ENCODE measurements around the gene RANBP17.
A peak's percentile ranks its signal among the peaks of the same experiment; 100 is the strongest.

The RANBP17 gene

DNA sequence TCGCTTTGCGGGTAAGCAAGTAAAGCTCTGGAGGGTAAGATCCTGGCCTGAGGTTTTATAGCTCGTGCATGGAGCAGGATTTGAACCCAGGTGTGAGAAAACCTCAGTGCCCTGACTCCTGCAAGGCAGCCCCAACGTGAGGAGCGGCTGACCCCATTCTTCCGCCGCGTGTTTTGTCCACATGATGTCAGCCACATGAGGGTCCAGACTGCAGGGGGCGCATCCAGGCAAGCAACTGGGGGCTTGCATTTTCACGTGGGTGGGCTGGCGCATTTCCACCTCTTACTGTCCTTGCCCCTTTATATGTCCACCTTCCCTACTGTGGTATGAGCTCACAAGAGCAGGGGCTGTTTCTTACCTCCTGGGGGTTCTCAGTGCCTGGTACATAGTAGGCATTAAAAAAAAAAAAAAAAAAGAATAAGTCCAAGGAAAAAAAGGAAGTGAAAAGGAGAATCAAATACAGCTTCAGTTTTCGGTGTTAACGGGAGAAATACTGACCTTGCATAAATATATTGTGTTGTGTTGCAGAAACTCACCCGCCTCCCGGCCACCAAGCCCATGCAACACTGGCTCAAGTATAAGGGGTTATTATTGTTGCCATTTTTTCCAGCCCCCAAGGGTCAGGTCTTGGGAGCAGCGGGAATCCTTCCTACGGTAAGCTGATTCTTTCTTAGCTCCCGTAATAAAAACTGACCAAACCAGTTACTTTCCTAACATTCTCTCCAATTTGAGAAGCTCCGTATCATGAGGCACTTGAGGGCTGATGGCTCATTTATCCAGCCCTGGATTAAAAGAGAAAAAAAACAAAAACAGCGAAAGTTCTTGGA is 462.2 kb downstream of the RANBP17 start:
- Histone ChIP-seq H3K4me1 (ENCODE audit: control insufficient read depth, insufficient read depth, low read length) (no peaks in the 10 kb centered on the region), H3K4me3 (ENCODE audit: low read depth, low read length) (no peak overlapping the region), H3K9me3 (ENCODE audit: control insufficient read depth, insufficient read depth, low read depth, low read length) (no peaks in the 10 kb centered on the region), H3K27ac (ENCODE audit: extremely low read depth, low read depth, low read length) (no peak overlapping the region), H3K36me3 (ENCODE audit: control insufficient read depth in 2 of 2, insufficient read depth in 1 of 2, low read length in 2 of 2) (no peaks in the 10 kb centered on the region)
- ChIA-PET CTCF (interaction anchor here (0.7 to 1.7 kb wide), 4 partner anchors 12 to 584 kb away, joined by 3 to 5 read pairs (median 4); no protein-coding TSS in a partner anchor), POLR2A (interaction anchor here (1.0 kb wide), 1 partner anchor 15 kb away, joined by 4 read pairs; the partner anchor contains the start of gene TLX3)
- TF ChIP-seq ZSCAN23 (tag by site-specific recombination; IDR thresholded peaks at IDR 0.05) (no peak), ZNF600 (tag by site-specific recombination; IDR thresholded peaks at IDR 0.05) (no peak), ZIC2 (tag by site-specific recombination; IDR thresholded peaks at IDR 0.05) (peak; percentile 80)

DNA sequence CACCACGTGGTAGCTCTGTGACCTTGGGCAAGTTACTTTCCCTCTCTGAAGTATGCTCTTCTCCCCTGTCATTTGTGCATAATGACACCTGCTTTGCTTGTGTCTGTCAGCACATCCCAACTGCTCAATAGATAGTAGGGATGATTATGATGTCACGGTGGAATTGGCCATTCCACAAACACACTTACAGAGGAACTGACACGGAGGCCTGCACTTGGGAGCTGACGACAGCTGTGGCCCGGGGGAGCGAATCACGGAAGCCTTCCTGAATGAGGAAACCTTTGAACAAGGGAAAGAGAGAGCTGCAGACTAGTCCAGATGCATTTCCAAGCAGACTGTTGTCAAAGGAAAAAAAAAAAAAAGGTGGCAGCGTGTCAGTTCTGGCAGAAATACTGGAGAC is 468.2 kb downstream of the RANBP17 start:
- CTCF ChIA-PET = interaction anchor here (0.5 to 1.5 kb wide), 5 partner anchors 12 to 691 kb away, joined by 3 to 4 read pairs (median 3); no protein-coding TSS in a partner anchor
- H3K36me3 ChIP-seq (ENCODE audit: control insufficient read depth in 2 of 2, insufficient read depth in 1 of 2, low read length in 2 of 2) = no peaks in the 10 kb centered on the region
- H3K9me3 ChIP-seq (ENCODE audit: control insufficient read depth, insufficient read depth, low read depth, low read length) = no peaks in the 10 kb centered on the region
- TF ChIP-seq ZNF324 (tag by site-specific recombination; IDR thresholded peaks at IDR 0.05) (no peak), ZNF514 (tag by site-specific recombination; IDR thresholded peaks at IDR 0.05) (no peak), ZBTB48 (tag by site-specific recombination; IDR thresholded peaks at IDR 0.05) (no peak)
- H3K4me1 ChIP-seq (ENCODE audit: control insufficient read depth, insufficient read depth, low read length) = no peaks in the 10 kb centered on the region
- POLR2A ChIA-PET = no interaction called here
- no peak overlapping the region for H3K27ac ChIP-seq (ENCODE audit: extremely low read depth, low read depth, low read length)
- H3K4me3 ChIP-seq (ENCODE audit: low read depth, low read length) = no peak overlapping the region

DNA sequence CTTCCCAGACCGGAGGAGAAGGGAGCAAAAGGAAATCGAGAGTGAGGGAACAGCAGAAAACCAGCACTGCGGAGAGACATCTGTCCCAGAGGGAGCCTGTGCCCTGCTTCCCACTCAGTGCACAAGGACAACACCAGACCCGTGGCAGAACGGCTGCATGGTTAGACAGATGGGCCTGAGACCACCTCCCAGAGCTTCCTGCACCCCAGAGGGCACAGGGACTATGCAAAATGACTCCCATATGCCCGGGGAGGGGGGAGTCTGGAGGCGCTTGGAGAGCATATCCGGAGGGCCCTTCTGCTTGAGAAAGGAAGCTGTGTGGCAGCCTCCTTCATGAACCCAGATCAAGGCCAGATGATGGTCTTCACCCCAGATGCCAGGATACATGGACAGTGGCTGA is 473.8 kb downstream of the RANBP17 start:
- POLR2A ChIA-PET = no interaction called here
- Histone ChIP-seq H3K9me3 (ENCODE audit: control insufficient read depth, insufficient read depth, low read depth, low read length) (no peaks in the 10 kb centered on the region), H3K4me1 (ENCODE audit: control insufficient read depth, insufficient read depth, low read length) (no peaks in the 10 kb centered on the region), H3K4me3 (ENCODE audit: low read depth, low read length) (no peak overlapping the region), H3K36me3 (ENCODE audit: control insufficient read depth in 2 of 2, insufficient read depth in 1 of 2, low read length in 2 of 2) (no peaks in the 10 kb centered on the region), H3K27ac (ENCODE audit: extremely low read depth, low read depth, low read length) (no peak overlapping the region)
- no peak for TF ChIP-seq ZBTB20 (tag by site-specific recombination; IDR thresholded peaks at IDR 0.05)
- peak; percentile 42; the same call in 1 of the 2 replicates for TF ChIP-seq ZNF600 (tag by site-specific recombination; IDR thresholded peaks at IDR 0.05)
- TF ChIP-seq ZNF416 (tag by site-specific recombination; IDR thresholded peaks at IDR 0.05) = no peak
- TF ChIP-seq ZNF292 (tag by site-specific recombination; IDR thresholded peaks at IDR 0.05; ENCODE audit: borderline replicate concordance, low read depth) = no peak
- TF ChIP-seq ZNF37A (tag by site-specific recombination; IDR thresholded peaks at IDR 0.05) = no peak
- CTCF ChIA-PET = interaction anchor here (0.8 to 4.4 kb wide), 6 partner anchors 8 to 532 kb away, joined by 3 to 63 read pairs (median 4); no protein-coding TSS in a partner anchor

DNA sequence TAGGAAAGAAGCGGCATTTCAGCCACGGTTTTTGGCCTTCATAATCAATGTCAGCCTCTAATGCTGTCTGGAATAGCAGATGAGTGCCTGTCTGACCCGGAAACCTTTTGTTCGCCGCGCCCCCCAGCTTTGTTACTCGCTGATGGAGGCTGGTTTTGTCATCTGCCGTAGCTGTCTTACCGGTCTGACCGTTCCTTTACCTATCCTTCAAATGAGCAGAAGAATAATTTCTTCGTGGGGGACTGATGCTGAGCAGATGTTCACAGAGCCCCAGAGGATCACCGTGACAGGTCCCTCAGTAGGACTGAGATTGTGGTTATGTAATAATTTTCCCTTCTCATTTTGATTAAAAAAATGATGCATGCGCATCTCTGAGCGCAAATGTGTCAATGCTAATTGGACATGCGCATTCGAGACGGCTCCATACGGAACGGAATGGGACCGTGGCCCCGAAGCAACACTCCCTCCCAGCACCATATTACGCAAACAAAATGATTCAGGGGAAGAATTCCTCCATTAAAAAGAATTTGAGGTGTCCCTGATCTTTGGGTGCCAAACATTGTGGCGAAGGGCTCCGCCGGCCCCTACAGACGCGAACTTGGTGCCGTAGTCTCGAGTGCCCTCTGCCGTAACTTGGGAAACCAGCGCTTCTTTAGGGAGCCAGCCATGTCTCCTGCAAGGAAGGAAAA is 474.8 kb downstream of the RANBP17 start:
- no peak overlapping the region for H3K27ac ChIP-seq (ENCODE audit: extremely low read depth, low read depth, low read length)
- H3K36me3 ChIP-seq (ENCODE audit: control insufficient read depth in 2 of 2, insufficient read depth in 1 of 2, low read length in 2 of 2) = no peaks in the 10 kb centered on the region
- ChIA-PET CTCF (interaction anchor here (0.7 to 4.4 kb wide), 11 partner anchors 13 to 635 kb away, joined by 3 to 63 read pairs (median 3); no protein-coding TSS in a partner anchor), POLR2A (no interaction called here)
- H3K4me1 ChIP-seq (ENCODE audit: control insufficient read depth, insufficient read depth, low read length) = no peaks in the 10 kb centered on the region
- peak overlapping the region; percentile 43 for H3K4me3 ChIP-seq (ENCODE audit: low read depth, low read length)
- no peaks in the 10 kb centered on the region for H3K9me3 ChIP-seq (ENCODE audit: control insufficient read depth, insufficient read depth, low read depth, low read length)
- TF ChIP-seq ZNF169 (tag by site-specific recombination; IDR thresholded peaks at IDR 0.05) (no peak), ZBTB1 (tag by site-specific recombination; IDR thresholded peaks at IDR 0.05) (no peak), ZNF596 (tag by site-specific recombination; IDR thresholded peaks at IDR 0.05) (no peak), ZNF335 (tag by site-specific recombination; conservative IDR thresholded peaks at IDR 0.05) (0 out of 2 replicates have a peak, but pooled peaks have one; percentile 42), ZNF654 (tag by site-specific recombination; IDR thresholded peaks at IDR 0.05; ENCODE audit: low read depth) (peak; percentile 50), ZNF433 (tag by site-specific recombination; IDR thresholded peaks at IDR 0.05; ENCODE audit: low read depth) (no peak), ZNF121 (tag by site-specific recombination; IDR thresholded peaks at IDR 0.05) (no peak)
- TF ChIP-seq, protein P1, sequence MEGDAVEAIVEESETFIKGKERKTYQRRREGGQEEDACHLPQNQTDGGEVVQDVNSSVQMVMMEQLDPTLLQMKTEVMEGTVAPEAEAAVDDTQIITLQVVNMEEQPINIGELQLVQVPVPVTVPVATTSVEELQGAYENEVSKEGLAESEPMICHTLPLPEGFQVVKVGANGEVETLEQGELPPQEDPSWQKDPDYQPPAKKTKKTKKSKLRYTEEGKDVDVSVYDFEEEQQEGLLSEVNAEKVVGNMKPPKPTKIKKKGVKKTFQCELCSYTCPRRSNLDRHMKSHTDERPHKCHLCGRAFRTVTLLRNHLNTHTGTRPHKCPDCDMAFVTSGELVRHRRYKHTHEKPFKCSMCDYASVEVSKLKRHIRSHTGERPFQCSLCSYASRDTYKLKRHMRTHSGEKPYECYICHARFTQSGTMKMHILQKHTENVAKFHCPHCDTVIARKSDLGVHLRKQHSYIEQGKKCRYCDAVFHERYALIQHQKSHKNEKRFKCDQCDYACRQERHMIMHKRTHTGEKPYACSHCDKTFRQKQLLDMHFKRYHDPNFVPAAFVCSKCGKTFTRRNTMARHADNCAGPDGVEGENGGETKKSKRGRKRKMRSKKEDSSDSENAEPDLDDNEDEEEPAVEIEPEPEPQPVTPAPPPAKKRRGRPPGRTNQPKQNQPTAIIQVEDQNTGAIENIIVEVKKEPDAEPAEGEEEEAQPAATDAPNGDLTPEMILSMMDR (tag by site-specific recombination; IDR thresholded peaks at IDR 0.05) = peak; percentile 45; the same call in 1 of the 2 replicates
- TF ChIP-seq, protein P2, sequence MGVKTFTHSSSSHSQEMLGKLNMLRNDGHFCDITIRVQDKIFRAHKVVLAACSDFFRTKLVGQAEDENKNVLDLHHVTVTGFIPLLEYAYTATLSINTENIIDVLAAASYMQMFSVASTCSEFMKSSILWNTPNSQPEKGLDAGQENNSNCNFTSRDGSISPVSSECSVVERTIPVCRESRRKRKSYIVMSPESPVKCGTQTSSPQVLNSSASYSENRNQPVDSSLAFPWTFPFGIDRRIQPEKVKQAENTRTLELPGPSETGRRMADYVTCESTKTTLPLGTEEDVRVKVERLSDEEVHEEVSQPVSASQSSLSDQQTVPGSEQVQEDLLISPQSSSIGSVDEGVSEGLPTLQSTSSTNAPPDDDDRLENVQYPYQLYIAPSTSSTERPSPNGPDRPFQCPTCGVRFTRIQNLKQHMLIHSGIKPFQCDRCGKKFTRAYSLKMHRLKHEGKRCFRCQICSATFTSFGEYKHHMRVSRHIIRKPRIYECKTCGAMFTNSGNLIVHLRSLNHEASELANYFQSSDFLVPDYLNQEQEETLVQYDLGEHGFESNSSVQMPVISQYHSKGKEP (tag by site-specific recombination; IDR thresholded peaks at IDR 0.05) = 0 out of 2 replicates have a peak, but pooled peaks have one; percentile 35
